Epithelial cell of esophagus (primary cell): ENCODE data around the gene PIGU.
A peak's percentile ranks its signal among the peaks of the same experiment; 100 is the strongest.
"Not testable (repeated sequence)": the region's sequence is repeated elsewhere in the genome, so short reads cannot be mapped to it uniquely, and the experiment has no call there.

Source experiments
- DNase-seq: peaks from one replicate; pipeline ENCODE4 v3.0.0; 2010; ENCODE audit warnings: low read depth
- H3K4me3 ChIP-seq: 2 replicates; pipeline ENCODE4 v1.5.1; 2011; ENCODE audit warnings: mild to moderate bottlenecking, low read length, control low read depth
- CTCF ChIP-seq: IDR thresholded peaks from 2 replicates; pipeline ENCODE4 v1.5.1; 2011; ENCODE audit warnings: low read depth, mild to moderate bottlenecking, low read length, control low read depth, inconsistent platforms; ENCODE audit not compliant: insufficient read depth; ENCODE audit errors: missing control alignments

The PIGU gene

GRCh38 chr20:34516247-34517113 lies 160.4 kb downstream of the PIGU start, which contains the start of gene DYNLRB1:
DYNLRB1 (plus strand) TSS chr20:34516422; CDS start chr20:34516459, 37 bp downstream.
- H3K4me3 ChIP-seq, result peak within 1 kb of the TSS; percentile 91
- no peak for TF ChIP-seq CTCF
- DNase-seq, result peak; percentile 96

- TF ChIP-seq CTCF, result no peak
- H3K4me3 ChIP-seq, result peak overlapping the region; percentile 91
- peak; percentile 92 for DNase-seq
Measured at GRCh38 chr20:34515484-34516246, 161.2 kb downstream of the PIGU start.

- peak overlapping the region; percentile 91 for H3K4me3 ChIP-seq
- TF ChIP-seq CTCF, result no peak
- no peak for DNase-seq
Measured at GRCh38 chr20:34514897-34515483, 161.9 kb downstream of the PIGU start.

- H3K4me3 ChIP-seq, DNase-seq: not testable (repeated sequence)
Measured at GRCh38 chr20:34514034-34514433, 162.9 kb downstream of the PIGU start.

- no peak for TF ChIP-seq CTCF
- DNase-seq, result no peak
- no peak overlapping the region for H3K4me3 ChIP-seq
Measured at GRCh38 chr20:34512955-34513419, 163.9 kb downstream of the PIGU start.

GRCh38 chr20:34512266-34512954 lies 164.5 kb downstream of the PIGU start:
- TF ChIP-seq CTCF, result no peak
- no peak for DNase-seq
- no peak overlapping the region for H3K4me3 ChIP-seq

GRCh38 chr20:34511891-34512265 lies 165.0 kb downstream of the PIGU start:
- no peak for DNase-seq
- no peak for TF ChIP-seq CTCF
- no peak overlapping the region for H3K4me3 ChIP-seq
